Measurements from ENCODE around the gene NWD2.

The NWD2 gene

GRCh38 chr4:37453281-37453998 is 208.9 kb downstream of the NWD2 start:
- no peaks in the 10 kb centered on the region for H3K79me2 ChIP-seq (ENCODE audit: insufficient read depth, low read length)
- peak overlapping the region; percentile 26 for H3K4me3 ChIP-seq (ENCODE audit: low read length, poor library complexity, severe bottlenecking)
- H2AFZ ChIP-seq (ENCODE audit: low read length), result 0 out of 2 replicates have a peak overlapping the region, but pooled peaks have one; percentile 20
- no peaks in the 10 kb centered on the region for H3F3A ChIP-seq (ENCODE audit: low read depth)
- H3K27me3 ChIP-seq (ENCODE audit: insufficient read depth, low read length, poor library complexity, severe bottlenecking), result peaks cover 17% of the 10 kb centered on the region
- H3K36me3 ChIP-seq (ENCODE audit: insufficient read depth, low read length), result no peaks in the 10 kb centered on the region
- H3K4me2 ChIP-seq (ENCODE audit: low read depth, low read length, poor library complexity, severe bottlenecking), result peak overlapping the region; percentile 53
- no peak overlapping the region for H3K9ac ChIP-seq (ENCODE audit: low read depth, low read length, poor library complexity, severe bottlenecking)
- H3K4me1 ChIP-seq (ENCODE audit: insufficient read depth, low read length, poor library complexity, severe bottlenecking), result peaks cover 3% of the 10 kb centered on the region
- no peaks in the 10 kb centered on the region for H3K9me3 ChIP-seq (ENCODE audit: insufficient read depth, low read depth, low read length)
- no peaks in the 10 kb centered on the region for H3K9me2 ChIP-seq (replicated peaks; ENCODE audit: low read depth, low read length)
- no peak; the same call in 1 of the 2 replicates for TF ChIP-seq CTCF (conservative IDR thresholded peaks at IDR 0.05; ENCODE audit: low read length)
- TF ChIP-seq EZH2phosphoT487 (IDR thresholded peaks at IDR 0.05; ENCODE audit: borderline replicate concordance), result no peak
- H4K20me1 ChIP-seq (ENCODE audit: insufficient read depth, low read length, poor library complexity, severe bottlenecking), result no peaks in the 10 kb centered on the region

GRCh38 chr4:37453999-37454800 is 209.7 kb downstream of the NWD2 start:
- Histone ChIP-seq H3F3A (ENCODE audit: low read depth) (no peaks in the 10 kb centered on the region), H3K4me2 (ENCODE audit: low read depth, low read length, poor library complexity, severe bottlenecking) (peak overlapping the region; percentile 18), H3K9ac (ENCODE audit: low read depth, low read length, poor library complexity, severe bottlenecking) (no peak overlapping the region), H4K20me1 (ENCODE audit: insufficient read depth, low read length, poor library complexity, severe bottlenecking) (no peaks in the 10 kb centered on the region), H3K79me2 (ENCODE audit: insufficient read depth, low read length) (no peaks in the 10 kb centered on the region), H3K4me1 (ENCODE audit: insufficient read depth, low read length, poor library complexity, severe bottlenecking) (peaks cover 3% of the 10 kb centered on the region), H3K9me3 (ENCODE audit: insufficient read depth, low read depth, low read length) (no peaks in the 10 kb centered on the region), H3K36me3 (ENCODE audit: insufficient read depth, low read length) (no peaks in the 10 kb centered on the region), H3K27me3 (ENCODE audit: insufficient read depth, low read length, poor library complexity, severe bottlenecking) (peaks cover 17% of the 10 kb centered on the region), H2AFZ (ENCODE audit: low read length) (no peak overlapping the region), H3K4me3 (ENCODE audit: low read length, poor library complexity, severe bottlenecking) (peak overlapping the region; percentile 37), H3K9me2 (replicated peaks; ENCODE audit: low read depth, low read length) (no peaks in the 10 kb centered on the region)
- TF ChIP-seq CTCF (conservative IDR thresholded peaks at IDR 0.05; ENCODE audit: low read length), result no peak
- TF ChIP-seq EZH2phosphoT487 (IDR thresholded peaks at IDR 0.05; ENCODE audit: borderline replicate concordance), result no peak

- no peak overlapping the region for H3K4me2 ChIP-seq (ENCODE audit: low read depth, low read length, poor library complexity, severe bottlenecking)
- no peaks in the 10 kb centered on the region for H3F3A ChIP-seq (ENCODE audit: low read depth)
These were observed 211.0 kb downstream of the NWD2 start for GRCh38 chr4:37455301-37456131.

More at GRCh38 chr4:37455301-37456131, 211.0 kb downstream of the NWD2 start:
- Histone ChIP-seq H3K4me1 (ENCODE audit: insufficient read depth, low read length, poor library complexity, severe bottlenecking) (peaks cover 3% of the 10 kb centered on the region), H4K20me1 (ENCODE audit: insufficient read depth, low read length, poor library complexity, severe bottlenecking) (no peaks in the 10 kb centered on the region), H3K9me2 (replicated peaks; ENCODE audit: low read depth, low read length) (no peaks in the 10 kb centered on the region), H3K9ac (ENCODE audit: low read depth, low read length, poor library complexity, severe bottlenecking) (no peak overlapping the region), H2AFZ (ENCODE audit: low read length) (no peak overlapping the region), H3K36me3 (ENCODE audit: insufficient read depth, low read length) (no peaks in the 10 kb centered on the region), H3K79me2 (ENCODE audit: insufficient read depth, low read length) (no peaks in the 10 kb centered on the region), H3K27me3 (ENCODE audit: insufficient read depth, low read length, poor library complexity, severe bottlenecking) (peaks cover 17% of the 10 kb centered on the region), H3K4me3 (ENCODE audit: low read length, poor library complexity, severe bottlenecking) (no peak overlapping the region), H3K9me3 (ENCODE audit: insufficient read depth, low read depth, low read length) (no peaks in the 10 kb centered on the region)
- no peak for TF ChIP-seq EZH2phosphoT487 (IDR thresholded peaks at IDR 0.05; ENCODE audit: borderline replicate concordance)
- no peak for TF ChIP-seq CTCF (conservative IDR thresholded peaks at IDR 0.05; ENCODE audit: low read length)
